GM19324 (cell line): Measurements from ENCODE around the gene DSEL.

Experiments
- ATAC-seq: cut with Tn5 transposase; IDR thresholded peaks from one replicate; pipeline ENCODE4 v1.9.1; 2021; ENCODE audit warnings: mild to moderate bottlenecking, moderate library complexity; ENCODE audit not compliant: unreplicated experiment, low FRiP score

Gene DSEL

GRCh38 chr18:67508146-67508545 is 8.4 kb downstream of the DSEL start:
- ATAC-seq, result no peak

DNA sequence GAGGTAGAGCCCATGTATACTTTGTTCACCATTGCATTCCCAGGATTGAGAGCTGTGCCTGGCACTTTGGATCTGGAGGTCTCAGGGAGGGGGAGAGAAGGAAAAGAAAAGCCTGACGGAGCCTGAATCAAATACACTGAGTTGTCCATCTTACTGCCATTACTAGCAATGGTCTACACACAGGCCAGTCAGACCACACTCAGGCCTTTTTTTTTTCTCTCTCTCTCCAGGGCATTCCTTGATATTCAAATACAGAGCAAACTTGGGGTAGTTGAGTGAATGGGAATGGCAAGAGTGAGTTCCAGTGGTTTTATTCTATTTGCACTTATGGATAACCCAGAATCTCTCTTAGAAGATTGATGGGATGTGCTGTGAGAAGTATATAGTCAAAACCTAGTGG is 11.8 kb downstream of the DSEL start:
- ATAC-seq, result no peak

- ATAC-seq, result no peak
These were observed 15.9 kb downstream of the DSEL start for GRCh38 chr18:67500522-67501205.

DNA sequence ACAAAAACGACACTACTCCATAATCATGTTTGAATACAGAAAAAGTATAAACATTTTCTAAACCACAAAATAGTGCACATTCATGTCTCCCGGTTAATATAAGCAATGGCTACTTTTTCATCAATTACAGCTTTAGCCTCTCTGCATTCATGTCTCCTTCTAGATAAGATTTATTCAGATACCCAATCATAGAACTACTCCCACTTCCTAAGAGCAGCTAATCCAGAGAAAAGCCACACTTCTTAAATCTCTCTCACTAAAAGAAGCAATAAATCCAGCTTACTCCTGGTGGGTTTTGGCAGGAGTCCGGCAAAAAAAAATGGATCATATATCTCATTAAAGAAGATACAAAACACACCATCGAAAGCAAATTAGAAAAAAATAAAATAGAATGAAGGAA is 20.1 kb downstream of the DSEL start:
- no peak for ATAC-seq

DNA sequence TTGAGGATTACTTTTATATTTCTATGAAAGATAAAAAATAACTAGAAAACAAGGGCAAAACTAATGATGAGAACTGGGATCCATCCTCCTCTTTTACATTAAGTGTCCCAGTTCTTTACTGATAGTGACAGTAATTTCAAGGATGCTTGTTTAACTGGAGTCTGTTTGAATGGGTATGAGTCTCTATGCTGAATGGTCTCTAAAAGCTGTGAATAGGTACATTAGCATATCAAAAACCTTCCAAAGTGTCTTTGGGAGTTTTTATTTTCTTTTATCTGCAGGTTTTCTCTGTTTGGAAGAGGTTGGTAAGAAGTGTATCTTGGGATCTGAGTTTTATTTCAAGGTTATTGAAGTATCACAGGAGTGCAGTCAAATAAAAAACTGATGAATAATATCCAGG is 30.0 kb downstream of the DSEL start:
- ATAC-seq, result no peak

GRCh38 chr18:67485655-67486054 is 30.9 kb downstream of the DSEL start:
- ATAC-seq, result no peak

GRCh38 chr18:67484458-67484857 is 32.1 kb downstream of the DSEL start:
- ATAC-seq, result no peak

DNA sequence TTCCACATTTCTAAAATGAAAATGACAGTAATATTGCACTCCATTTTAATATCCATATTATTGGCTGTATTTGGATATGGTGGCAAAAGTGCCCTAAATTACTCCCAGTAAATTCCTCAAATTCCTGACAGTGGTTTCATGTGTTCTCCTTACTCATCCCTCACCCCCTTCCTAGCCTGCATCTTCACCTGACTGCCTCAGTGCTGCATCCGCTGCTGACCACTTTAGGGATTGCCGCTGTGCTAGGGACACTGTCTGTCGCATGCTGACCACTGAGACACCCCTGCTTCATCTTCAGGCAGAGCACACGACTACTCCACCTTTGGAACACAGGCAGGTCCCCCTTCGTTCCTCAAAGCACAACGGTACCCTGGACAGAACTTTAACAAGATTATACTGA is 32.6 kb downstream of the DSEL start:
- no peak for ATAC-seq

DNA sequence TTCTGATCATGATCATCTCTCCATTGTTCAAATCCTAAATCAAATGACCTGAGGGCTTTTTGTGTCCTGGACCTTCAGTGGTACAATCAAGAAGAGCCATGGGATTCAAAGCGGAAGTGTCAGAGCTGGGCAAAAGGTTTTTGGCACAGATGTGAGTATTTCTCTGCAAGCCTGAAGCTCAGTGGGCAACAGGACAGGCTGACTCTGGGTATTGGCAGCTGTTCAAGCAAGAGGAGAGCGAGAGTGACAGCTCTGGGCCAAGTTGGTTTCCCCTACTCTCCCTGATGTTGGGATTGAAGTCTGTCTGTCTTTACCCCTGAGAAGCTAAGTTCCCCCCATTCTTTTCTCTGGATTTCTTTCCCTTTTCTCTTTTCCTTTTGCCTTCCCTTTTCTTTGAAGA is 33.3 kb downstream of the DSEL start:
- no peak for ATAC-seq

DNA sequence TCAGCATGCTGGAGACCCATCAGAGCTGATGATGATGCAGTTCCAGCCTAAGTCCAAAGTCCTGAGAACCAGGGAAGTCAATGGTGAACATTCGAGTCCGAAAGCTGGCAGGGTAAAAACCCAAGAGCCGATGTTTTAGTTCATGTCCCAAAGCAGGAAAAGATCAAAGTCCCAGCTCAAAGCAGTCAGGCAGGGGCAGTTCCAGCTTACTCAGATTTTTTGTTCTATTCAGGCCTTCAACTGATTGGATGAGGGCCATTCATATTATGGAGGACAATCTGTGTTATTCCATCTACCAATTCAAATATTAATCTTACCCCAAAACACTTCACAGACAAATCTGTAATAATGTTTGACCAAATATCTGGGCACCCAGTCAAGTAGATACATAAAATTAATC is 38.3 kb downstream of the DSEL start:
- no peak for ATAC-seq

- no peak for ATAC-seq
These were observed 39.0 kb downstream of the DSEL start for GRCh38 chr18:67477522-67477921.

DNA sequence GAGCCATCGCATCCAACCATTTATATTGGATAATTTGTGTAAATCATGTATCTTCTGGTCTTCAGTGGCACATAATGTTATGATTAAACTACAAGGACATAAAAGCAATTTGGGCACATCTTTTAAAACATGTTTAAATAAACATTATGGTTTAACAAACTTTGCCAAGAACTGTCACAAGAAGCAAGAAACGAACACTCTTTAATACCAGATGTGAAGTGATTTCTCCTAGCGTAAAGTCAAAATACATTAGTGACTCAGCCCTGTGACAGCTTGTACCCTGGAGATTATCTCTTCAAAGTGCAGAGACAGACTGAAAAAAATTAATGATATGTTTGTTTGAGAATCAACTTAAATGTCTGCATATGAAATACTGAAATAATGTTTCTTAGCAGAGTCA is 39.9 kb downstream of the DSEL start:
- ATAC-seq, result no peak

DNA sequence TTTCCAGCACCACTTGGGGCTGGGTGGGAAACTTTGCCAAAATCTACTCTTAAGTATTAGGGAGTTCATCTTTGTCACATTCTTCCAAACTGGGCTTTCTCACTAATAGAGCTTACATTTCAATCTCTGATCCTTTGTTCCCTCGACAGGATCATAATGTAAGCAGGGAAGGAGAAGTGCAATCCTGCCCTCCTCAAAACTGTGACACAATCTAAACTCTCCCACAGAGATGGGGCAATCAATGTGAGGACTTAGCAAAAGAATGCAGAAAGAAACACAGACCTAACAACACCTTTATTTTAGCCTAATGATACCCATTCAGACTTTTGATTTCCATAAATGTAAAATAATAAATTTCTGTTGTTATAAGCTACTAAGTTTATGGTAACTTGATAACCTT is 40.8 kb downstream of the DSEL start:
- no peak for ATAC-seq

DNA sequence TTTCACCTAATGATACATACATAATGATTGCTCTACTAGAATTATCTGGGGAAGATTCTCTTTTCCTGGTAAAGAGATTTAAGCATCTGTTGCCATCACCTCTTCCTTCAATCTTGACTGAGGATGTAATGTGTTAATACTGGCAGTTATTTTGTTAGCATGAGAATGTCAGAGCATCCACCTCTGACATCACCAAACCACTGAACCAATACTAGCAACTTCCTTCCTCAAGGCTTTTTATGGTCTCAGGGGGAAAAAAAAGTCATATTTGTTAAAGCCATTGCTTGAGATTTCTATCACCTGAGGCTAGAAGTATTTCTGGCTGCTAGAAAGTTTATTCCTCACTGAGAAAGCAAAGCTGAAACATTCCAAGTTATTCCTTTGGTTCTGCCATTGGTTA is 48.5 kb downstream of the DSEL start:
- no peak for ATAC-seq

- no peak for ATAC-seq
These were observed 49.3 kb downstream of the DSEL start for GRCh38 chr18:67467188-67467587.

DNA sequence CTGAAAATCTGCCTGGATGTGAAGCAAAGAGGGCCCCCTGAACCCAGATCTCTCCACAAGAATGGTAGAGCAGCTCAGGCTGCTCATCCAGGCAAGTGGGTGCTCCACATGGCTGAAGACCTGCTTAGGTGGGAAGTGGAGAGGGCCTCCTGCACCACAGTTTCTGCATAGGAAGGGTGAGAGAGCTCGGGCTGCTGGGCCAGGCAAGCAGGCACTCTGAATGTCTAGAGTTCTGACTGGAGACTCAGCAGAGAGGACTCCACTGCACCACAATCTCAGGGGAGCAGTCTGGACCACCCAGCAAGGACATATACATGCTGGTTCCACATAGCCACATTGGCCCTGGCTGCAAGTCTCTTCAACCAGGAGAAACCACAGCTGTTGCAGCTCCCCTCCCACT is 52.0 kb downstream of the DSEL start:
- no peak for ATAC-seq

GRCh38 chr18:67463829-67464228 is 52.7 kb downstream of the DSEL start:
- ATAC-seq, result no peak

- no peak for ATAC-seq
These were observed 59.8 kb downstream of the DSEL start for GRCh38 chr18:67456711-67457110.
